Peyer's patch (tissue), 4 donors: ENCODE results near the gene NHLRC1. TPM values are rescaled to one million over a fixed set of nuclear protein-coding genes. Genes with fewer than 3 reads are reported as not detected.

Experiments used
- DNase-seq, 3 donors: peaks; one replicate each; pipeline ENCODE4 v3.0.0-alpha.2; 2017 to 2019
- H3K27ac ChIP-seq, 4 donors: fragments of 200-600 bp; sonication (generic); one replicate each; pipeline ENCODE4 v1.5.1; 2016 to 2019
- H3K27me3 ChIP-seq, 2 donors: fragments of 200-600 bp; sonication (generic); one replicate each; pipeline ENCODE4 v1.5.1; 2019
- H3K36me3 ChIP-seq, 3 donors: fragments of 200-600 bp; sonication (generic); one replicate each; pipeline ENCODE4 v1.5.1; 2016 to 2019
- H3K4me1 ChIP-seq, 4 donors: fragments of 200-600 bp; sonication (generic); one replicate each; pipeline ENCODE4 v1.5.1; 2016 to 2019
- H3K4me3 ChIP-seq, 4 donors: fragments of 200-600 bp; sonication (generic); 1 replicate in 3 of 4; 2 replicates in 1 of 4; pipeline ENCODE4 v1.5.1; 2016 to 2019; ENCODE audit warnings: mild to moderate bottlenecking in 1 of 4
- H3K9me3 ChIP-seq, 4 donors: fragments of 200-600 bp; sonication (generic); one replicate each; pipeline ENCODE4 v1.5.1; 2016 to 2019; ENCODE audit warnings: mild to moderate bottlenecking in 1 of 4
- CTCF ChIP-seq, 6 experiments: fragments of 450-650 bp in 4 of 6; fragments of 200-600 bp in 2 of 6; sonication (generic) in 1 of 6; IDR thresholded peaks; one replicate each; pipeline ENCODE4 v1.5.1; 2017 to 2019; ENCODE audit warnings: antibody characterized with exemption in 6 of 6, mild to moderate bottlenecking in 3 of 6, moderate library complexity in 1 of 6
- POLR2A ChIP-seq, 2 donors: fragments of 450-650 bp; IDR thresholded peaks; one replicate each; pipeline ENCODE4 v1.5.1; 2017; ENCODE audit warnings: antibody characterized with exemption in 2 of 2, mild to moderate bottlenecking in 2 of 2, moderate library complexity in 2 of 2
- total RNA-seq, 4 donors: library from RNA; depleted of rRNA; stranded (reverse); fragments of >200 nt; gene quantifications; one replicate each; pipeline ENCODE4 v1.1.0, GENCODE V29; 2016

The NHLRC1 gene
- total RNA-seq, 4 donors from 2014 or later, result 1.7 to 4.9 (median 3.3) TPM

- Histone ChIP-seq H3K4me1 (no peaks in the 10 kb centered on the region), H3K9me3 (no peaks in the 10 kb centered on the region), H3K36me3 (peaks cover 0 to 48% (median 0%) of the 10 kb centered on the region in 3 donors), H3K27me3 (no peaks in the 10 kb centered on the region), H3K4me3 (no peak overlapping the region), H3K27ac (no peak overlapping the region)
- TF ChIP-seq POLR2A (IDR thresholded peaks at IDR 0.05) (no peak), CTCF (IDR thresholded peaks at IDR 0.05) (no peak)
- DNase-seq, result no peak
Measured at GRCh38 chr6:18162401-18162800, 39.9 kb upstream of the NHLRC1 start.

- DNase-seq, result no peak
- Histone ChIP-seq H3K27ac (no peak overlapping the region), H3K36me3 (peaks cover 0 to 42% (median 0%) of the 10 kb centered on the region in 3 donors), H3K4me3 (no peak overlapping the region), H3K9me3 (no peaks in the 10 kb centered on the region), H3K27me3 (no peaks in the 10 kb centered on the region), H3K4me1 (peaks cover 0 to 3% (median under 1%) of the 10 kb centered on the region in 4 donors)
- TF ChIP-seq POLR2A (IDR thresholded peaks at IDR 0.05) (no peak), CTCF (IDR thresholded peaks at IDR 0.05) (no peak)
Measured at GRCh38 chr6:18161431-18161830, 39.0 kb upstream of the NHLRC1 start.

- Histone ChIP-seq H3K4me1 (peaks cover 0 to 7% (median 2%) of the 10 kb centered on the region in 4 donors), H3K27me3 (no peaks in the 10 kb centered on the region), H3K9me3 (no peaks in the 10 kb centered on the region), H3K4me3 (no peak overlapping the region), H3K27ac (no peak overlapping the region), H3K36me3 (peaks cover 0 to 37% (median 0%) of the 10 kb centered on the region in 3 donors)
- TF ChIP-seq CTCF (IDR thresholded peaks at IDR 0.05) (no peak), POLR2A (IDR thresholded peaks at IDR 0.05) (no peak)
- no peak for DNase-seq
Measured at GRCh38 chr6:18160911-18161310, 38.4 kb upstream of the NHLRC1 start.

GRCh38 chr6:18155864-18156421 is 33.5 kb upstream of the NHLRC1 start:
- H3K9me3 ChIP-seq, result no peaks in the 10 kb centered on the region
- TF ChIP-seq CTCF (IDR thresholded peaks at IDR 0.05) (peak in 4 of 6 experiments; percentile 14 to 53 (median 46)), POLR2A (IDR thresholded peaks at IDR 0.05) (peak in 1 of 2 donors; percentile 37)
- H3K27ac ChIP-seq, result peak overlapping the region; percentile 84 to 93 (median 90)
- peak overlapping the region; percentile 77 to 98 (median 86) for H3K4me3 ChIP-seq
- DNase-seq, result peak; percentile 79 to 89 (median 85)
- H3K4me1 ChIP-seq, result peaks cover 0 to 7% (median 2%) of the 10 kb centered on the region in 4 donors
- peaks cover 0 to 8% (median 0%) of the 10 kb centered on the region in 3 donors for H3K36me3 ChIP-seq
- H3K27me3 ChIP-seq, result no peaks in the 10 kb centered on the region

GRCh38 chr6:18155150-18155863 is 32.8 kb upstream of the NHLRC1 start, which contains the start of gene KDM1B:
KDM1B (plus strand) TSS chr6:18155422; CDS start chr6:18159896, 4,474 bp downstream.
- peaks cover 0 to 8% (median 0%) of the 10 kb centered on the region in 3 donors for H3K36me3 ChIP-seq
- H3K27ac ChIP-seq, result peak within 1 kb of the TSS; percentile 84 to 94 (median 90)
- no peaks in the 10 kb centered on the region for H3K9me3 ChIP-seq
- peak within 1 kb of the TSS; percentile 77 to 98 (median 86) for H3K4me3 ChIP-seq
- peak; percentile 97 to 99 (median 99) for DNase-seq
- TF ChIP-seq CTCF (IDR thresholded peaks at IDR 0.05) (peak in 2 of 6 experiments; percentile 10 to 12), POLR2A (IDR thresholded peaks at IDR 0.05) (peak; percentile 39 to 97)
- no peaks in the 10 kb centered on the region for H3K27me3 ChIP-seq
- peaks cover 0 to 7% (median 2%) of the 10 kb centered on the region in 4 donors for H3K4me1 ChIP-seq
